HL-60 (cell line): ENCODE results near the gene IFNA5.

Experiments used
- DNase-seq, 2 experiments: peaks; one replicate each; pipeline ENCODE4 v3.0.0-alpha.2; 2010 to 2020; ENCODE audit warnings: low read depth in 1 of 2, low spot score in 1 of 2
- H3K27ac ChIP-seq: fragments of 250-450 bp; sonication (Bioruptor Pico); replicated peaks from 2 replicates; pipeline ENCODE4 v1.5.1; 2020; ENCODE audit warnings: mild to moderate bottlenecking, moderate library complexity
- H3K27me3 ChIP-seq: fragments of 250-450 bp; sonication (Bioruptor Pico); 2 replicates; pipeline ENCODE4 v1.5.1; 2021; ENCODE audit warnings: mild to moderate bottlenecking, moderate library complexity; ENCODE audit not compliant: insufficient read depth, poor library complexity, severe bottlenecking
- H3K4me3 ChIP-seq: replicated peaks from 2 replicates; pipeline ENCODE4 v1.5.1; 2011; ENCODE audit warnings: mild to moderate bottlenecking, control low read depth, low read length; ENCODE audit not compliant: insufficient read depth
- CTCF ChIP-seq: IDR thresholded peaks from one replicate; pipeline ENCODE4 v1.5.1; 2011; ENCODE audit warnings: low read length, control low read depth, inconsistent platforms; ENCODE audit not compliant: insufficient read depth
- GABPA ChIP-seq: IDR thresholded peaks from 2 replicates; pipeline ENCODE4 v1.6.1; 2012; ENCODE audit warnings: low read depth
- POLR2AphosphoS5 ChIP-seq: IDR thresholded peaks from 2 replicates; pipeline ENCODE4 v1.6.1; 2012; ENCODE audit warnings: low read depth
- SPI1 ChIP-seq: IDR thresholded peaks from 2 replicates; pipeline ENCODE4 v1.6.1; 2012; ENCODE audit warnings: low read depth, mild to moderate bottlenecking, borderline replicate concordance
- long read RNA-seq: library from polyadenylated mRNA; unstranded; transcript quantifications from one replicate; pipeline ENCODE4 v2.0.0, GENCODE V29; 2020
- TF ChIP-seq, protein P1 (sequence below): IDR thresholded peaks from 2 replicates; pipeline ENCODE4 v1.6.1; 2012; ENCODE audit warnings: low read depth; ENCODE audit not compliant: insufficient replicate concordance

IFNA5 gene
- long read RNA-seq: 0 reads

- TF ChIP-seq, protein P1, sequence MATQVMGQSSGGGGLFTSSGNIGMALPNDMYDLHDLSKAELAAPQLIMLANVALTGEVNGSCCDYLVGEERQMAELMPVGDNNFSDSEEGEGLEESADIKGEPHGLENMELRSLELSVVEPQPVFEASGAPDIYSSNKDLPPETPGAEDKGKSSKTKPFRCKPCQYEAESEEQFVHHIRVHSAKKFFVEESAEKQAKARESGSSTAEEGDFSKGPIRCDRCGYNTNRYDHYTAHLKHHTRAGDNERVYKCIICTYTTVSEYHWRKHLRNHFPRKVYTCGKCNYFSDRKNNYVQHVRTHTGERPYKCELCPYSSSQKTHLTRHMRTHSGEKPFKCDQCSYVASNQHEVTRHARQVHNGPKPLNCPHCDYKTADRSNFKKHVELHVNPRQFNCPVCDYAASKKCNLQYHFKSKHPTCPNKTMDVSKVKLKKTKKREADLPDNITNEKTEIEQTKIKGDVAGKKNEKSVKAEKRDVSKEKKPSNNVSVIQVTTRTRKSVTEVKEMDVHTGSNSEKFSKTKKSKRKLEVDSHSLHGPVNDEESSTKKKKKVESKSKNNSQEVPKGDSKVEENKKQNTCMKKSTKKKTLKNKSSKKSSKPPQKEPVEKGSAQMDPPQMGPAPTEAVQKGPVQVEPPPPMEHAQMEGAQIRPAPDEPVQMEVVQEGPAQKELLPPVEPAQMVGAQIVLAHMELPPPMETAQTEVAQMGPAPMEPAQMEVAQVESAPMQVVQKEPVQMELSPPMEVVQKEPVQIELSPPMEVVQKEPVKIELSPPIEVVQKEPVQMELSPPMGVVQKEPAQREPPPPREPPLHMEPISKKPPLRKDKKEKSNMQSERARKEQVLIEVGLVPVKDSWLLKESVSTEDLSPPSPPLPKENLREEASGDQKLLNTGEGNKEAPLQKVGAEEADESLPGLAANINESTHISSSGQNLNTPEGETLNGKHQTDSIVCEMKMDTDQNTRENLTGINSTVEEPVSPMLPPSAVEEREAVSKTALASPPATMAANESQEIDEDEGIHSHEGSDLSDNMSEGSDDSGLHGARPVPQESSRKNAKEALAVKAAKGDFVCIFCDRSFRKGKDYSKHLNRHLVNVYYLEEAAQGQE: no peak
- TF ChIP-seq SPI1 (no peak), GABPA (no peak), POLR2AphosphoS5 (no peak), CTCF (no peak)
Measured at GRCh38 chr9:21305213-21305612, at the start of gene IFNA5. Gene IFNA5, minus strand, starts transcription at chr9:21305313. Its CDS starts 57 bp downstream, at chr9:21305256.

DNA sequence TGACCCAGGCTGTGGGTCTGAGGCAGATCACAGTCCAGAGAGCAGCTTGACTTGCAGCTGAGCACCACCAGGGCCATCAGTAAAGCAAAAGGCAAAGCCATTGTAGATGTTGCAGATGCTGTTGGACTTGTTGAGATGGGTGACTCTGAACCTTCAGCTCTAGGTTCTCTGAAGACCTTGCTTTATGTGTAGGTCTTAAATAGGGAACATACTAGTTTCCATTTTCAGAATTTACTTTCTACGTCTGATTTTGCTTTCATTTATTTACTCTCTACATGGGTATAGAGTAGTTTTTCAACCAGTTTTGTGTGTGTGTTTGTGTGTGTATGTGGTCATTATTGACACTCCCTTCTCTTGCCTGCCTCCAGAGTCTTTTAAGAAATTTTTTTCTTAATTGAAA lies 45.7 kb upstream of the IFNA5 start, which contains the start of gene IFNA6:
Gene IFNA6 (minus strand): TSS at position 101 of the 400 bp plus-strand sequence. CDS start 0 bp downstream, at position 101.
- Histone ChIP-seq H3K4me3 (no peak within 1 kb of the TSS), H3K27ac (no peak within 1 kb of the TSS), H3K27me3 (no peaks in the 10 kb centered on the region)
- no peak for DNase-seq
- TF ChIP-seq CTCF: no peak
- TF ChIP-seq SPI1: no peak
- TF ChIP-seq POLR2AphosphoS5: no peak
- TF ChIP-seq, protein P1: no peak
- TF ChIP-seq GABPA: no peak

More at GRCh38 chr9:21305213-21305612, at the start of gene IFNA5:
- H3K4me3 ChIP-seq: no peak within 1 kb of the TSS
- DNase-seq: no peak
- no peak within 1 kb of the TSS for H3K27ac ChIP-seq
- no peaks in the 10 kb centered on the region for H3K27me3 ChIP-seq

- Histone ChIP-seq H3K27me3 (no peaks in the 10 kb centered on the region), H3K4me3 (no peak overlapping the region), H3K27ac (no peak overlapping the region)
- TF ChIP-seq POLR2AphosphoS5 (no peak), SPI1 (no peak), CTCF (no peak), GABPA (no peak)
- TF ChIP-seq, protein P1: no peak
- DNase-seq: no peak
Measured at GRCh38 chr9:21348430-21348970, 43.4 kb upstream of the IFNA5 start.
